CD14-positive monocyte (primary cell): ENCODE results near the gene TMX1. TPM values are rescaled to one million over a fixed set of nuclear protein-coding genes. Genes with fewer than 3 reads are reported as not detected.
A peak's percentile ranks its signal among the peaks of the same experiment; 100 is the strongest.

Experiments used
- DNase-seq, 3 donors: peaks; one replicate each; pipeline ENCODE4 v3.0.0-alpha.2; 2011 to 2022
- H2AFZ ChIP-seq: 2 replicates; pipeline ENCODE4 v1.6.0; 2012; ENCODE audit warnings: mild to moderate bottlenecking, low read depth, low read length, inconsistent platforms; ENCODE audit not compliant: insufficient read depth, poor library complexity, severe bottlenecking
- H3K27ac ChIP-seq, 2 donors: 1 replicate in 1 of 2; 2 replicates in 1 of 2; pipeline ENCODE4 v1.5.1; 2012 to 2013; ENCODE audit warnings: low read length in 2 of 2, control low read depth in 1 of 2, inconsistent platforms in 1 of 2, low read depth in 1 of 2, mild to moderate bottlenecking in 1 of 2
- H3K27me3 ChIP-seq, 2 donors: one replicate each; pipeline versions ENCODE4 v1.6.0 to v1.6.1; 2011 to 2013; ENCODE audit warnings: low read length in 2 of 2; ENCODE audit not compliant: control insufficient read depth in 2 of 2, insufficient read depth in 2 of 2
- H3K36me3 ChIP-seq, 2 donors: replicated peaks in 1 of 2; 1 replicate in 1 of 2; 2 replicates in 1 of 2; pipeline versions ENCODE4 v1.5.1 to v1.6.1; 2012 to 2013; ENCODE audit warnings: low read length in 2 of 2, control low read depth in 1 of 2, inconsistent platforms in 1 of 2, mild to moderate bottlenecking in 1 of 2; ENCODE audit not compliant: insufficient read depth in 2 of 2, control insufficient read depth in 1 of 2
- H3K4me1 ChIP-seq, 2 donors: 1 replicate in 1 of 2; 2 replicates in 1 of 2; pipeline versions ENCODE4 v1.5.1 to v1.6.1; 2012 to 2013; ENCODE audit warnings: low read length in 2 of 2, control low read depth in 1 of 2, inconsistent platforms in 1 of 2, mild to moderate bottlenecking in 1 of 2, moderate library complexity in 1 of 2; ENCODE audit not compliant: insufficient read depth in 2 of 2, control insufficient read depth in 1 of 2
- H3K4me2 ChIP-seq: replicated peaks from 2 replicates; pipeline ENCODE3; 2012; ENCODE audit warnings: low read length, moderate library complexity, mild to moderate bottlenecking; ENCODE audit not compliant: poor library complexity, severe bottlenecking; ENCODE audit errors: extremely low read depth
- H3K4me3 ChIP-seq, 3 experiments: fragments of 200-600 bp in 1 of 3; sonication (generic) in 1 of 3; replicated peaks in 1 of 3; 1 replicate in 2 of 3; 2 replicates in 1 of 3; pipeline ENCODE4 v1.5.1; 2011 to 2013; ENCODE audit warnings: low read length in 3 of 3, mild to moderate bottlenecking in 3 of 3, control low read depth in 2 of 3, low read depth in 2 of 3, inconsistent platforms in 1 of 3, moderate library complexity in 1 of 3
- H3K79me2 ChIP-seq: 2 replicates; pipeline ENCODE4 v1.6.0; 2012; ENCODE audit warnings: mild to moderate bottlenecking, control low read depth, inconsistent platforms, low read length, moderate library complexity; ENCODE audit not compliant: insufficient read depth
- H3K9ac ChIP-seq: 2 replicates; pipeline ENCODE4 v1.6.0; 2017; ENCODE audit warnings: low read length, mild to moderate bottlenecking; ENCODE audit not compliant: insufficient read depth, poor library complexity, severe bottlenecking
- H3K9me3 ChIP-seq, 2 donors: replicated peaks in 1 of 2; 1 replicate in 1 of 2; 2 replicates in 1 of 2; pipeline versions ENCODE4 v1.5.1 to v1.6.1; 2012 to 2013; ENCODE audit warnings: low read length in 2 of 2, control low read depth in 1 of 2; ENCODE audit not compliant: control insufficient read depth in 1 of 2, insufficient read depth in 1 of 2
- H4K20me1 ChIP-seq: 2 replicates; pipeline ENCODE4 v1.6.0; 2012; ENCODE audit warnings: mild to moderate bottlenecking, low read length, control low read depth, moderate library complexity; ENCODE audit not compliant: insufficient read depth
- H3K27ac Mint-ChIP-seq, 7 donors: one replicate each; pipeline ENCODE4 v1.8.0; 2020; ENCODE audit warnings: mild to moderate bottlenecking in 7 of 7, mixed read lengths in 7 of 7, moderate library complexity in 6 of 7, inconsistent platforms in 2 of 7
- H3K27me3 Mint-ChIP-seq, 3 donors: one replicate each; pipeline ENCODE4 v1.8.0; 2021 to 2022; ENCODE audit warnings: low read depth in 3 of 3, mild to moderate bottlenecking in 3 of 3, mixed read lengths in 3 of 3, moderate library complexity in 3 of 3, inconsistent platforms in 1 of 3
- H3K36me3 Mint-ChIP-seq, 2 donors: one replicate each; pipeline ENCODE4 v1.8.0; 2020; ENCODE audit warnings: mixed read lengths in 2 of 2, inconsistent platforms in 1 of 2, mild to moderate bottlenecking in 1 of 2
- H3K4me1 Mint-ChIP-seq: one replicate; pipeline ENCODE4 v1.8.0; 2020; ENCODE audit warnings: mild to moderate bottlenecking, mixed read lengths
- H3K4me3 Mint-ChIP-seq, 2 donors: one replicate each; pipeline ENCODE4 v1.8.0; 2020; ENCODE audit warnings: mild to moderate bottlenecking in 2 of 2, mixed read lengths in 2 of 2, moderate library complexity in 1 of 2
- H3K9me3 Mint-ChIP-seq, 7 donors: one replicate each; pipeline ENCODE4 v1.8.0; 2020 to 2022; ENCODE audit warnings: mixed read lengths in 7 of 7, mild to moderate bottlenecking in 6 of 7, moderate library complexity in 6 of 7, inconsistent platforms in 2 of 7
- CTCF ChIP-seq: fragments of 200-600 bp; IDR thresholded peaks from one replicate; pipeline ENCODE4 v1.8.0; 2022; ENCODE audit warnings: antibody characterized with exemption, mild to moderate bottlenecking
- WGBS: methylation state at CpG from one replicate; pipeline ENCODE4 v1.1.5; 2013; ENCODE audit warnings: missing lambda C conversion rate; ENCODE audit not compliant: insufficient coverage; 5-methylcytosine and 5-hydroxymethylcytosine counted together
- intact Hi-C, 2 donors: fragments of 100-400 bp; cut with micrococcal nuclease; formaldehyde crosslinking; loops; one replicate each; pipeline versions ENCODE4 v1.15.0 to v1.15.1; 2023
- polyA plus RNA-seq, 3 donors: library from polyadenylated mRNA; depleted of rRNA in 1 of 3; unstranded in 2 of 3; stranded (reverse) in 1 of 3; fragments of 300-500 nt in 2 of 3; fragments of >200 nt in 1 of 3; fragmentation: Illumina TruSeq in 2 of 3; gene quantifications; 1 replicate in 2 of 3; 2 replicates in 1 of 3; pipeline ENCODE4 v1.2.3, GENCODE V29; 2012 to 2021

TMX1 gene
- polyA plus RNA-seq, 3 donors = 9.7 to 76.8 (median 62.6) TPM

DNA sequence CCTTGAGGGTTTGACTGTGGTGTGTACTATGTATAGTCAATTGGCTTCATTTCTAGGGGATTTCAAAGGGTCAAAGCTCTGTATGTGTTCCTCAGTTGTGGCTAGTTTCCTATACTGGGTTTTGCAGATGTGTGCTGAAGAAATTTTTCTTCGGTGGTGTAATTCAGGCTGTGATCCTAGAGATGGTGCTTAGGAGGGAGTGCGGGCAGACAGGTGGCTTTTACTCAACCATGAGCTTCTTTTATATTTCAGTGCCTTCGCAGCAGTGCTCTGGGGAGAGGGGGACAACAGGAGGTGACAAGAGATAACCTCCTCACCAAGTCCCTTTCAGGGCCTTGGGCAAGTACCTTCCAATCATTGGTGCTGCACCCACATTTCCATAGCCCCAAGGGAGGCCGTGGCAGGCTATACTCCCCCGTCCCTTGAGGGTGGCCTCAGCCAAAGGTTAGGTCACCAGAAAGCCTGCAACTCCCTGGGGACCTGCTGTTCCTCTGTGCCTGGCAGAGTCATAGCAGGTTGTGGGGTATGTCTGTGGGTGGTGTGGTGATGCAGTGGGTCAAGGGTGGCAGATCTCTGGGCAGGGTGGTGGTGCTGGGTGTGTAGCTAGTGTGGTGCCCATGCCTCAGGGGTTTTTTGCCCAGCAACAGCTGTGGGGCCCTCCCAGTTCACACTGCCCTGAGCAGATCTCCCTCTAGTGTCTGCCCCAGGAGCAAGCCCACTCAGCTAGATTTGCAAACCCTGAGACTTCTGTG, 37.0 kb upstream of the TMX1 start:
- TF ChIP-seq CTCF = no peak
- no peaks in the 10 kb centered on the region for H3K4me1 Mint-ChIP-seq
- Histone ChIP-seq H3K4me3 (no peak overlapping the region), H3K4me1 (no peaks in the 10 kb centered on the region), H3K36me3 (no peaks in the 10 kb centered on the region), H3K9ac (no peak overlapping the region), H2AFZ (no peak overlapping the region), H3K4me2 (no peak overlapping the region), H3K79me2 (no peaks in the 10 kb centered on the region), H3K27ac (no peak overlapping the region), H3K9me3 (no peaks in the 10 kb centered on the region), H4K20me1 (no peaks in the 10 kb centered on the region), H3K27me3 (no peaks in the 10 kb centered on the region)
- no peak for DNase-seq
- H3K27ac Mint-ChIP-seq = peak overlapping the region in 1 of 7 donors; percentile 21
- WGBS = 86% methylated on average over 2 of the region's 5 CpGs
- no peaks in the 10 kb centered on the region for H3K9me3 Mint-ChIP-seq
- no peaks in the 10 kb centered on the region for H3K36me3 Mint-ChIP-seq
- peaks cover 2 to 3% (median 2%) of the 10 kb centered on the region in 3 donors for H3K27me3 Mint-ChIP-seq
- intact Hi-C loops = no loop called here
- H3K4me3 Mint-ChIP-seq = no peak overlapping the region

DNA sequence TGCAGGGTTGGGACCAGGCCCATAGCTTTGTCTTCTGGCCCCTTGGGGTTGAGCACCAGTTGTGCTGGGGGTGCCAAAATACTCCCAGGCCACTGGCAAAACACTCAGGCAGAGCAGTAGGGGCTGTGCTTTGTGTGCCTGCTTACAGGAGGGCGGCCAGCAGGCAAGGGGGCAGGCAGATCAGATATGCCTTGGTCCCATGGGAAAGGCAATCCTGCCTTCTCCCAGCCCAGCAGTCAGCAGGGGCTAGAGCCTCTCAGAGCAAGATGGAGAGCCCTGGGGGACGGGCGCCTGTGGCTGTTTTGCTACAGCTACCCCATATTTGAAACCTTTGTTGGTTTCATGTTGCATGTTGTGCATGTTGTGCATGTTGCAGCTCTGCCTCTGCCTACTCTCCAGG, 36.2 kb upstream of the TMX1 start:
- TF ChIP-seq CTCF = no peak
- H3K9ac ChIP-seq = no peak overlapping the region
- no peak overlapping the region for H3K27ac ChIP-seq
- H3K27me3 ChIP-seq = no peaks in the 10 kb centered on the region
- H3K9me3 Mint-ChIP-seq = no peaks in the 10 kb centered on the region
- DNase-seq = no peak
- H3K4me2 ChIP-seq = no peak overlapping the region
- WGBS = 92% methylated on average over 3 of the region's 3 CpGs
- intact Hi-C loops = no loop called here
- H3K9me3 ChIP-seq = no peaks in the 10 kb centered on the region
- no peak overlapping the region for H3K4me3 Mint-ChIP-seq
- H4K20me1 ChIP-seq = no peaks in the 10 kb centered on the region
- no peaks in the 10 kb centered on the region for H3K4me1 Mint-ChIP-seq
- H3K27me3 Mint-ChIP-seq = peaks cover 2 to 3% (median 2%) of the 10 kb centered on the region in 3 donors
- H3K4me1 ChIP-seq = no peaks in the 10 kb centered on the region
- no peaks in the 10 kb centered on the region for H3K79me2 ChIP-seq
- no peak overlapping the region for H3K4me3 ChIP-seq
- no peak overlapping the region for H2AFZ ChIP-seq
- no peaks in the 10 kb centered on the region for H3K36me3 Mint-ChIP-seq
- no peak overlapping the region for H3K27ac Mint-ChIP-seq
- H3K36me3 ChIP-seq = no peaks in the 10 kb centered on the region
